Mammary epithelial cell (primary cell): ENCODE measurements around the gene ZNF496.
A peak's percentile ranks its signal among the peaks of the same experiment; 100 is the strongest.

ENCODE experiments used
- CTCF ChIP-seq, 2 donors: IDR thresholded peaks in 1 of 2; conservative IDR thresholded peaks in 1 of 2; 2 replicates each; pipeline ENCODE4 v1.5.1; 2011 to 2012; ENCODE audit warnings: inconsistent platforms in 2 of 2, low read length in 2 of 2, mild to moderate bottlenecking in 2 of 2, control low read depth in 1 of 2, low read depth in 1 of 2; ENCODE audit not compliant: insufficient read depth in 1 of 2; ENCODE audit errors: extremely low read depth in 1 of 2
- EZH2 ChIP-seq: IDR thresholded peaks from 2 replicates; pipeline ENCODE4 v1.6.1; 2012; ENCODE audit warnings: low read length, inconsistent platforms, borderline replicate concordance

DNA sequence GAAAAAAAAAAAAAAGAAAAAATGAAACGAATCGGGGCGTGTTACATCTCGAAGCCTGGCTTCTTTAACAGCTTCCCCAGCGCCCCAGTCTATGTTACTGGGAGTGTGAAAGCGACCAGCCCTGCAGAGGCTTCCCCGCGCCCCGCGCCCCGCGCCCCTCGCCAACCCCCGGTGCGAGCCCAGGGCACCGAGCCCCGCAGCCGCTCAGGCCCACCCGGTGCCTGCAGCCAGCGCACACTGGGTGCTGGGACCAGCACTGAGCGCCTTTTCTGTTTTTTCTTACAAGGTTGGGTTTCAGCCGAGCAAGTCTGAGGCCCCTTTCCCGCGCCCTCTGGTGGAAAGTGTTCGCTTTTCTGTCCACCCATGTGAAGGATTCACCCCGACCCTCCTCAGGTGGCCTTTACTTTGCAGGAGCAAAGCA is 42.1 kb upstream of the ZNF496 start:
- TF ChIP-seq CTCF (conservative IDR thresholded peaks at IDR 0.05 in 1 of 2, IDR thresholded peaks at IDR 0.05 in 1 of 2; ENCODE audit: extremely low read depth in 1 of 2, insufficient read depth in 1 of 2, low read depth in 1 of 2, low read length in 2 of 2) (peak; percentile 46 to 56), EZH2 (no peak)
